ENCODE results near the gene TEPSIN.

Gene TEPSIN

GRCh38 chr17:81194225-81194760, 44.6 kb downstream of the TEPSIN start:
- DNase-seq (ENCODE audit: low read depth, low spot score): no peak
- H3K4me3 ChIP-seq (ENCODE audit: low read length): no peak overlapping the region

- no peak for DNase-seq (ENCODE audit: low read depth, low spot score)
- H3K4me3 ChIP-seq (ENCODE audit: low read length): no peak overlapping the region
These were observed 45.2 kb downstream of the TEPSIN start for GRCh38 chr17:81193470-81194224.

GRCh38 chr17:81193051-81193410, 45.8 kb downstream of the TEPSIN start:
- H3K4me3 ChIP-seq (ENCODE audit: low read length): no peak overlapping the region
- DNase-seq (ENCODE audit: low read depth, low spot score): no peak

- DNase-seq (ENCODE audit: low read depth, low spot score): no peak
- H3K4me3 ChIP-seq (ENCODE audit: low read length): no peak overlapping the region
These were observed 46.3 kb downstream of the TEPSIN start for GRCh38 chr17:81192386-81193050.

- H3K4me3 ChIP-seq (ENCODE audit: low read length): no peak overlapping the region
- DNase-seq (ENCODE audit: low read depth, low spot score): no peak
These were observed 47.2 kb downstream of the TEPSIN start for GRCh38 chr17:81191646-81192045.

GRCh38 chr17:81191116-81191515, 47.7 kb downstream of the TEPSIN start:
- DNase-seq (ENCODE audit: low read depth, low spot score): no peak
- H3K4me3 ChIP-seq (ENCODE audit: low read length): no peak overlapping the region

GRCh38 chr17:81190591-81190990, 48.3 kb downstream of the TEPSIN start:
- no peak overlapping the region for H3K4me3 ChIP-seq (ENCODE audit: low read length)
- DNase-seq (ENCODE audit: low read depth, low spot score): no peak

- H3K4me3 ChIP-seq (ENCODE audit: low read length): no peak overlapping the region
- DNase-seq (ENCODE audit: low read depth, low spot score): no peak
These were observed 49.0 kb downstream of the TEPSIN start for GRCh38 chr17:81189670-81190530.

GRCh38 chr17:81189016-81189415, 49.8 kb downstream of the TEPSIN start:
- no peak for DNase-seq (ENCODE audit: low read depth, low spot score)
- H3K4me3 ChIP-seq (ENCODE audit: low read length): no peak overlapping the region

- no peak for DNase-seq (ENCODE audit: low read depth, low spot score)
- no peak overlapping the region for H3K4me3 ChIP-seq (ENCODE audit: low read length)
These were observed 50.4 kb downstream of the TEPSIN start for GRCh38 chr17:81188491-81188840.

- H3K4me3 ChIP-seq (ENCODE audit: low read length): no peak overlapping the region
These were observed 51.0 kb downstream of the TEPSIN start for GRCh38 chr17:81187586-81188490.

GRCh38 chr17:81187120-81187519, 51.7 kb downstream of the TEPSIN start:
- H3K4me3 ChIP-seq (ENCODE audit: low read length): no peak overlapping the region
- DNase-seq (ENCODE audit: low read depth, low spot score): no peak

More at GRCh38 chr17:81187586-81188490, 51.0 kb downstream of the TEPSIN start:
- DNase-seq (ENCODE audit: low read depth, low spot score): no peak

- DNase-seq (ENCODE audit: low read depth, low spot score): no peak
- H3K4me3 ChIP-seq (ENCODE audit: low read length): no peak overlapping the region
These were observed 52.7 kb downstream of the TEPSIN start for GRCh38 chr17:81186203-81186602.

- H3K4me3 ChIP-seq (ENCODE audit: low read length): no peak overlapping the region
- no peak for DNase-seq (ENCODE audit: low read depth, low spot score)
These were observed 54.3 kb downstream of the TEPSIN start for GRCh38 chr17:81184555-81184954.

- no peak for DNase-seq (ENCODE audit: low read depth, low spot score)
- no peak overlapping the region for H3K4me3 ChIP-seq (ENCODE audit: low read length)
These were observed 55.0 kb downstream of the TEPSIN start for GRCh38 chr17:81183807-81184206.

- DNase-seq (ENCODE audit: low read depth, low spot score): no peak
- H3K4me3 ChIP-seq (ENCODE audit: low read length): no peak overlapping the region
These were observed 55.5 kb downstream of the TEPSIN start for GRCh38 chr17:81183316-81183715.

- no peak for DNase-seq (ENCODE audit: low read depth, low spot score)
- no peak overlapping the region for H3K4me3 ChIP-seq (ENCODE audit: low read length)
These were observed 56.3 kb downstream of the TEPSIN start for GRCh38 chr17:81182596-81182995.

- H3K4me3 ChIP-seq (ENCODE audit: low read length): no peak overlapping the region
- no peak for DNase-seq (ENCODE audit: low read depth, low spot score)
These were observed 57.1 kb downstream of the TEPSIN start for GRCh38 chr17:81181811-81182185.
